ENCODE measurements around the gene FBLN7.

The FBLN7 gene

GRCh38 chr2:112138159-112139032, at the start of gene FBLN7:
Gene FBLN7, plus strand, starts transcription at chr2:112138385. Its CDS starts 271 bp downstream, at chr2:112138656.
- TF ChIP-seq GATA2 (IDR thresholded peaks at IDR 0.05; ENCODE audit: low read depth, low read length) (no peak), GATA3 (IDR thresholded peaks at IDR 0.05; ENCODE audit: low read depth, low read length) (no peak)

GRCh38 chr2:112089375-112089774, 48.8 kb upstream of the FBLN7 start:
- TF ChIP-seq GATA2 (IDR thresholded peaks at IDR 0.05; ENCODE audit: low read depth, low read length) (no peak), GATA3 (IDR thresholded peaks at IDR 0.05; ENCODE audit: low read depth, low read length) (no peak)

GRCh38 chr2:112092286-112093041, 45.7 kb upstream of the FBLN7 start:
- TF ChIP-seq GATA3 (IDR thresholded peaks at IDR 0.05; ENCODE audit: low read depth, low read length) (no peak), GATA2 (IDR thresholded peaks at IDR 0.05; ENCODE audit: low read depth, low read length) (no peak)

- TF ChIP-seq GATA3 (IDR thresholded peaks at IDR 0.05; ENCODE audit: low read depth, low read length) (no peak), GATA2 (IDR thresholded peaks at IDR 0.05; ENCODE audit: low read depth, low read length) (no peak)
Measured at GRCh38 chr2:112093216-112093615, 45.0 kb upstream of the FBLN7 start.

GRCh38 chr2:112095681-112096080, 42.5 kb upstream of the FBLN7 start:
- TF ChIP-seq GATA2 (IDR thresholded peaks at IDR 0.05; ENCODE audit: low read depth, low read length) (no peak), GATA3 (IDR thresholded peaks at IDR 0.05; ENCODE audit: low read depth, low read length) (no peak)

GRCh38 chr2:112096098-112096497, 42.1 kb upstream of the FBLN7 start:
- no peak for TF ChIP-seq GATA3 (IDR thresholded peaks at IDR 0.05; ENCODE audit: low read depth, low read length)
- no peak for TF ChIP-seq GATA2 (IDR thresholded peaks at IDR 0.05; ENCODE audit: low read depth, low read length)

- TF ChIP-seq GATA2 (IDR thresholded peaks at IDR 0.05; ENCODE audit: low read depth, low read length) (no peak), GATA3 (IDR thresholded peaks at IDR 0.05; ENCODE audit: low read depth, low read length) (no peak)
Measured at GRCh38 chr2:112108178-112108832, 29.9 kb upstream of the FBLN7 start.

- TF ChIP-seq GATA3 (IDR thresholded peaks at IDR 0.05; ENCODE audit: low read depth, low read length) (no peak), GATA2 (IDR thresholded peaks at IDR 0.05; ENCODE audit: low read depth, low read length) (no peak)
Measured at GRCh38 chr2:112109278-112109677, 28.9 kb upstream of the FBLN7 start.

- TF ChIP-seq GATA3 (IDR thresholded peaks at IDR 0.05; ENCODE audit: low read depth, low read length) (no peak), GATA2 (IDR thresholded peaks at IDR 0.05; ENCODE audit: low read depth, low read length) (no peak)
Measured at GRCh38 chr2:112110966-112111365, 27.2 kb upstream of the FBLN7 start.

- TF ChIP-seq GATA2 (IDR thresholded peaks at IDR 0.05; ENCODE audit: low read depth, low read length) (no peak), GATA3 (IDR thresholded peaks at IDR 0.05; ENCODE audit: low read depth, low read length) (no peak)
Measured at GRCh38 chr2:112118148-112118547, 20.0 kb upstream of the FBLN7 start.

GRCh38 chr2:112121682-112122254, 16.4 kb upstream of the FBLN7 start:
- TF ChIP-seq GATA2 (IDR thresholded peaks at IDR 0.05; ENCODE audit: low read depth, low read length), result no peak
- no peak for TF ChIP-seq GATA3 (IDR thresholded peaks at IDR 0.05; ENCODE audit: low read depth, low read length)

- TF ChIP-seq GATA2 (IDR thresholded peaks at IDR 0.05; ENCODE audit: low read depth, low read length) (no peak), GATA3 (IDR thresholded peaks at IDR 0.05; ENCODE audit: low read depth, low read length) (no peak)
Measured at GRCh38 chr2:112129060-112129459, 9.1 kb upstream of the FBLN7 start.

GRCh38 chr2:112133344-112133743, 4.8 kb upstream of the FBLN7 start:
- no peak for TF ChIP-seq GATA2 (IDR thresholded peaks at IDR 0.05; ENCODE audit: low read depth, low read length)
- TF ChIP-seq GATA3 (IDR thresholded peaks at IDR 0.05; ENCODE audit: low read depth, low read length), result no peak

GRCh38 chr2:112134120-112134519, 4.1 kb upstream of the FBLN7 start:
- TF ChIP-seq GATA2 (IDR thresholded peaks at IDR 0.05; ENCODE audit: low read depth, low read length), result no peak
- no peak for TF ChIP-seq GATA3 (IDR thresholded peaks at IDR 0.05; ENCODE audit: low read depth, low read length)

Data from SH-SY5Y (cell line).